GM12878 (cell line): ENCODE results near the gene SLC29A1. TPM values are rescaled to one million over a fixed set of nuclear protein-coding genes. Genes with fewer than 3 reads are reported as not detected.

Experiments used
- ATAC-seq: fragments of 200-7000 bp; cut with Tn5 transposase; 3 replicates; pipeline ENCODE4 v1.9.1; 2020; ENCODE audit warnings: mild to moderate bottlenecking, moderate library complexity
- BruUV-seq: library from RNA; stranded (reverse); fragments of 400-500 nt; replicated peaks from 2 replicates; lab custom pipeline; 2021; lab: Mats Ljungman, UMichigan
- CTCF ChIA-PET: fragments of 300-600 bp; sonication (Branson Sonifier 250); formaldehyde crosslinking; extraction: SDS; loops from one replicate; lab custom pipeline; 2021; ENCODE audit warnings: inconsistent platforms; lab: Yijun Ruan, JAX
- POLR2A ChIA-PET: fragments of 350-600 bp; formaldehyde crosslinking; extraction: SDS; loops from one replicate; lab custom pipeline; 2021; ENCODE audit warnings: inconsistent platforms; lab: Charles Lee
- RAD21 ChIA-PET: fragments of 300-600 bp; sonication (Branson Sonifier 250); formaldehyde crosslinking; loops from one replicate; lab custom pipeline; 2023; ENCODE audit warnings: antibody characterized with exemption; ENCODE audit not compliant: unreplicated experiment; lab: Charles Lee
- SMC1A ChIA-PET: fragments of 300-600 bp; sonication (Branson Sonifier 250); formaldehyde crosslinking; loops from one replicate; lab custom pipeline; 2023; ENCODE audit not compliant: unreplicated experiment, uncharacterized antibody; lab: Charles Lee
- DNase-seq: peaks from one replicate; pipeline ENCODE4 v3.0.0-alpha.2; 2011; ENCODE audit warnings: low read depth, low spot score
- FAIRE-seq: peaks from 3 replicates; lab custom pipeline; 2011; peaks lifted over from hg19 to GRCh38; lab: Jason Lieb, UNC
- H2AFZ ChIP-seq: 2 replicates; pipeline ENCODE4 v1.6.0; 2011; ENCODE audit warnings: low read depth, low read length, control low read depth; ENCODE audit not compliant: control insufficient read depth
- H3K27ac ChIP-seq: 2 replicates; pipeline ENCODE4 v1.5.1; 2011; ENCODE audit warnings: control low read depth; ENCODE audit not compliant: control insufficient read depth, insufficient read depth
- H3K27me3 ChIP-seq, 2 experiments: replicated peaks in 1 of 2; 2 replicates each; pipeline versions ENCODE4 v1.6.0 to v1.6.1; 2011; ENCODE audit warnings: low read length in 1 of 2; ENCODE audit not compliant: control insufficient read depth in 2 of 2, insufficient read depth in 2 of 2
- H3K36me3 ChIP-seq, 2 experiments: 2 replicates each; pipeline ENCODE4 v1.5.1; 2011; ENCODE audit warnings: low read length in 1 of 2; ENCODE audit not compliant: control insufficient read depth in 2 of 2, insufficient read depth in 2 of 2
- H3K4me1 ChIP-seq: 2 replicates; pipeline ENCODE4 v1.6.1; 2011; ENCODE audit warnings: mild to moderate bottlenecking, low read length, moderate library complexity, mixed read lengths; ENCODE audit not compliant: control insufficient read depth, insufficient read depth
- H3K4me2 ChIP-seq: 2 replicates; pipeline ENCODE4 v1.6.0; 2011; ENCODE audit warnings: control low read depth; ENCODE audit not compliant: control insufficient read depth, insufficient read depth
- H3K4me3 ChIP-seq: fragments of 200-600 bp; sonication (generic); 2 replicates; pipeline ENCODE4 v1.5.1; 2016
- H3K79me2 ChIP-seq: 2 replicates; pipeline ENCODE4 v1.6.0; 2011; ENCODE audit warnings: low read length; ENCODE audit not compliant: control insufficient read depth, insufficient read depth
- H3K9ac ChIP-seq: 2 replicates; pipeline ENCODE4 v1.8.0; 2011; ENCODE audit warnings: low read length, control low read depth, mixed read lengths; ENCODE audit not compliant: control insufficient read depth, insufficient read depth
- H3K9me3 ChIP-seq: replicated peaks from 3 replicates; pipeline ENCODE4 v1.5.1; 2011; ENCODE audit warnings: mild to moderate bottlenecking, low read length; ENCODE audit not compliant: control insufficient read depth, insufficient read depth
- H4K20me1 ChIP-seq: 2 replicates; pipeline ENCODE4 v1.6.0; 2011; ENCODE audit not compliant: control insufficient read depth, insufficient read depth
- EP300 ChIP-seq, 2 experiments: fragments of 150-350 bp in 1 of 2; IDR thresholded peaks; 2 replicates each; pipeline ENCODE4 v1.6.1; 2011 to 2012; ENCODE audit warnings: low read depth in 2 of 2, low read length in 2 of 2, borderline replicate concordance in 1 of 2, improper control_type of control experiment in 1 of 2, inconsistent platforms in 1 of 2; ENCODE audit not compliant: control insufficient read depth in 1 of 2
- MEF2A ChIP-seq: IDR thresholded peaks from 2 replicates; pipeline ENCODE4 v1.6.1; 2011; ENCODE audit warnings: low read depth, mild to moderate bottlenecking, low read length, moderate library complexity; ENCODE audit not compliant: insufficient read depth
- STAT1 ChIP-seq: fragments of 450-650 bp; conservative IDR thresholded peaks from 2 replicates; pipeline ENCODE4 v1.6.1; 2014; ENCODE audit warnings: antibody characterized with exemption, mild to moderate bottlenecking
- ZZZ3 ChIP-seq: IDR thresholded peaks from 2 replicates; pipeline ENCODE4 v1.6.1; 2011; ENCODE audit warnings: low read depth; ENCODE audit not compliant: control insufficient read depth, insufficient read length
- WGBS: methylation state at CpG from one replicate; pipeline ENCODE4 v1.1.6; 2016; ENCODE audit warnings: low lambda C conversion rate; ENCODE audit not compliant: insufficient replicate concordance, insufficient coverage; ENCODE audit errors: missing lambda C conversion rate; 5-methylcytosine and 5-hydroxymethylcytosine counted together
- in situ Hi-C: fragments of 300-500 bp; cut with MboI; formaldehyde crosslinking; loops from 9 replicates; pipeline ENCODE4 v1.14.3; 2018; ENCODE audit warnings: mixed read lengths
- intact Hi-C: fragments of 100-400 bp; cut with micrococcal nuclease; formaldehyde crosslinking; loops from one replicate; pipeline ENCODE4 v1.14.2; 2022; ENCODE audit not compliant: unreplicated experiment
- polyA plus RNA-seq, 11 experiments: library from polyadenylated mRNA; depleted of rRNA in 4 of 11; unstranded in 6 of 11; stranded (reverse) in 5 of 11; fragments of >200 nt; fragmentation: Nextera tagmentation in 4 of 11; fragmentation: Illumina TruSeq in 1 of 11; extraction: Ambion mirVana in 4 of 11; extraction: Trizol in 1 of 11; gene quantifications; 1 replicate in 1 of 11; 2 replicates in 10 of 11; pipeline versions ENCODE4 v1.2.1 to v1.2.3, GENCODE V29; 2011 to 2016; ENCODE audit warnings: inconsistent platforms in 2 of 11, missing spikeins in 2 of 11, low read depth in 1 of 11
- total RNA-seq, 4 experiments: library from RNA; depleted of rRNA in 3 of 4; stranded (reverse); fragments of >200 nt in 3 of 4; fragmentation: Illumina TruSeq in 1 of 4; extraction: Trizol in 1 of 4; gene quantifications; 2 replicates each; pipeline versions ENCODE4 v1.2.1 to v1.2.3, GENCODE V29; 2013 to 2021
- TF ChIP-seq, protein P1 (sequence below): fragments of 450-650 bp; IDR thresholded peaks from 2 replicates; pipeline ENCODE4 v1.6.1; 2017; ENCODE audit warnings: borderline replicate concordance
- TF ChIP-seq, protein P2 (sequence below): fragments of 450-650 bp; IDR thresholded peaks from 2 replicates; pipeline ENCODE4 v1.6.1; 2018; ENCODE audit warnings: borderline replicate concordance, mild to moderate bottlenecking; ENCODE audit not compliant: partially characterized antibody
- TF ChIP-seq, protein P3 (sequence below): IDR thresholded peaks from 2 replicates; pipeline ENCODE4 v1.6.1; 2012; ENCODE audit warnings: low read depth, low read length, improper control_type of control experiment

SLC29A1 gene
- total and polyA plus RNA-seq, 10 of the 15 experiments (the other 5 are each of a cell fraction or from before 2014, with no cell fraction given): 10.0 to 132 (median 93.4) TPM

DNA sequence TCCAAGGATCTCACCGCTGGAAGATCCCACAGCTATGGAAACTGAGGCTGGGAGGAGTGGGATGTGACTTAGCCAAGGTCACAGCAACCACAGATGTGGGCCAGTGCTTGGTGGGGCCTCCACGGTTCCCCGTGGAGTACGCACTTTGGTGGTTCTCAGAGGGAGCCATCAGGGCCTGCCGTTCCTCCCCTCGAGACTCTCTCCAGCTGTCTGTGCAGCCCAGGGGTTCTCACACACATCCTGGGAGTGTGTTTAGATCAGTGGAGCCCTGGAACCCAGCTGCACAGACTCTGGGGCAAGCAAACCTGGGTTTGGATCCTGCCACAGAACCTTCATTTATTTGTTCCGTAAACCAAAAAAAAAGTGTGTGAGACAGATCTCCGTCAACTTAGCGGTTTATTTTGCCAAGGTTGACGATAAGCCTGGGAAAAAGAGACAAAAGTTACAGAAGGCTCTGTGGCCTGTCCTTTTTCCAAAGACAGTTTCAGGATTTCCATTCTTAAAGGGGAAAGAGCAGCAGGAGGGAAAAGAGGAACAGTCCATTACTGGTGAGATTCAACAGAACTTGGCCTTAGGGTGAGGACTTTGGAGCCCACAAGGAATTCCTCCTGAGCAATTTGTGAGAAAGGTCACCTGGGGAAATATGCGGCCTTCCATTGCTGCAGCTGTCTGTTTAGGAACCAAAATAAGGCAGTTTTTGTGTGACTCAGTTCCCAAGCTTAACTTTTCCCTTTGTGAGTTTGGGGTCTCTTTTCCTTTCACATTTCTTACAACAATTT, 20.2 kb upstream of the SLC29A1 start (continued):
- TF ChIP-seq, protein P1, sequence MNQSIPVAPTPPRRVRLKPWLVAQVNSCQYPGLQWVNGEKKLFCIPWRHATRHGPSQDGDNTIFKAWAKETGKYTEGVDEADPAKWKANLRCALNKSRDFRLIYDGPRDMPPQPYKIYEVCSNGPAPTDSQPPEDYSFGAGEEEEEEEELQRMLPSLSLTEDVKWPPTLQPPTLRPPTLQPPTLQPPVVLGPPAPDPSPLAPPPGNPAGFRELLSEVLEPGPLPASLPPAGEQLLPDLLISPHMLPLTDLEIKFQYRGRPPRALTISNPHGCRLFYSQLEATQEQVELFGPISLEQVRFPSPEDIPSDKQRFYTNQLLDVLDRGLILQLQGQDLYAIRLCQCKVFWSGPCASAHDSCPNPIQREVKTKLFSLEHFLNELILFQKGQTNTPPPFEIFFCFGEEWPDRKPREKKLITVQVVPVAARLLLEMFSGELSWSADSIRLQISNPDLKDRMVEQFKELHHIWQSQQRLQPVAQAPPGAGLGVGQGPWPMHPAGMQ: no peak
- TF ChIP-seq EP300 (IDR thresholded peaks at IDR 0.05; ENCODE audit: borderline replicate concordance in 1 of 2, control insufficient read depth in 1 of 2, low read depth in 2 of 2, low read length in 2 of 2): no peak
- TF ChIP-seq MEF2A: no peak
- no peak for TF ChIP-seq STAT1
- no peak for TF ChIP-seq ZZZ3
- TF ChIP-seq, protein P2, sequence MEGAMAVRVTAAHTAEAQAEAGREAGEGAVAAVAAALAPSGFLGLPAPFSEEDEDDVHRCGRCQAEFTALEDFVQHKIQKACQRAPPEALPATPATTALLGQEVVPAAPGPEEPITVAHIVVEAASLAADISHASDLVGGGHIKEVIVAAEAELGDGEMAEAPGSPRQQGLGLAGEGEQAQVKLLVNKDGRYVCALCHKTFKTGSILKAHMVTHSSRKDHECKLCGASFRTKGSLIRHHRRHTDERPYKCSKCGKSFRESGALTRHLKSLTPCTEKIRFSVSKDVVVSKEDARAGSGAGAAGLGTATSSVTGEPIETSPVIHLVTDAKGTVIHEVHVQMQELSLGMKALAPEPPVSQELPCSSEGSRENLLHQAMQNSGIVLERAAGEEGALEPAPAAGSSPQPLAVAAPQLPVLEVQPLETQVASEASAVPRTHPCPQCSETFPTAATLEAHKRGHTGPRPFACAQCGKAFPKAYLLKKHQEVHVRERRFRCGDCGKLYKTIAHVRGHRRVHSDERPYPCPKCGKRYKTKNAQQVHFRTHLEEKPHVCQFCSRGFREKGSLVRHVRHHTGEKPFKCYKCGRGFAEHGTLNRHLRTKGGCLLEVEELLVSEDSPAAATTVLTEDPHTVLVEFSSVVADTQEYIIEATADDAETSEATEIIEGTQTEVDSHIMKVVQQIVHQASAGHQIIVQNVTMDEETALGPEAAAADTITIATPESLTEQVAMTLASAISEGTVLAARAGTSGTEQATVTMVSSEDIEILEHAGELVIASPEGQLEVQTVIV: no peak

GRCh38 chr6:44203955-44204354, 19.4 kb upstream of the SLC29A1 start:
- CTCF ChIA-PET: interaction anchor here (1.0 kb wide), 1 partner anchor 31 kb away, joined by 3 read pairs; no protein-coding TSS in a partner anchor
- Histone ChIP-seq H2AFZ (no peak overlapping the region), H3K4me3 (no peak overlapping the region), H3K9me3 (no peaks in the 10 kb centered on the region), H4K20me1 (no peaks in the 10 kb centered on the region), H3K9ac (no peak overlapping the region), H3K4me1 (no peaks in the 10 kb centered on the region), H3K79me2 (no peaks in the 10 kb centered on the region), H3K27ac (no peak overlapping the region), H3K27me3 (no peaks in the 10 kb centered on the region), H3K4me2 (no peak overlapping the region), H3K36me3 (no peaks in the 10 kb centered on the region)
- SMC1A ChIA-PET: no interaction called here
- BruUV-seq: no TSS peak
- intact Hi-C loops: no loop called here
- DNase-seq (no peak), ATAC-seq (no peak), FAIRE-seq (no peak)
- in situ Hi-C loops: no loop called here
- RAD21 ChIA-PET: no interaction called here
- POLR2A ChIA-PET: no interaction called here
- WGBS: 82% methylated on average over 6 of the region's 6 CpGs
- TF ChIP-seq, protein P3, sequence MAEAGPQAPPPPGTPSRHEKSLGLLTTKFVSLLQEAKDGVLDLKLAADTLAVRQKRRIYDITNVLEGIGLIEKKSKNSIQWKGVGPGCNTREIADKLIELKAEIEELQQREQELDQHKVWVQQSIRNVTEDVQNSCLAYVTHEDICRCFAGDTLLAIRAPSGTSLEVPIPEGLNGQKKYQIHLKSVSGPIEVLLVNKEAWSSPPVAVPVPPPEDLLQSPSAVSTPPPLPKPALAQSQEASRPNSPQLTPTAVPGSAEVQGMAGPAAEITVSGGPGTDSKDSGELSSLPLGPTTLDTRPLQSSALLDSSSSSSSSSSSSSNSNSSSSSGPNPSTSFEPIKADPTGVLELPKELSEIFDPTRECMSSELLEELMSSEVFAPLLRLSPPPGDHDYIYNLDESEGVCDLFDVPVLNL: no peak
